ENCODE data around the gene ACTG1. TPM values are rescaled to one million over a fixed set of nuclear protein-coding genes. Genes with fewer than 3 reads are reported as not detected.

ACTG1 gene
- total and polyA plus RNA-seq, 2 of the 4 experiments (the other 2 are of a cell fraction) = 10,907 to 15,732 TPM

DNA sequence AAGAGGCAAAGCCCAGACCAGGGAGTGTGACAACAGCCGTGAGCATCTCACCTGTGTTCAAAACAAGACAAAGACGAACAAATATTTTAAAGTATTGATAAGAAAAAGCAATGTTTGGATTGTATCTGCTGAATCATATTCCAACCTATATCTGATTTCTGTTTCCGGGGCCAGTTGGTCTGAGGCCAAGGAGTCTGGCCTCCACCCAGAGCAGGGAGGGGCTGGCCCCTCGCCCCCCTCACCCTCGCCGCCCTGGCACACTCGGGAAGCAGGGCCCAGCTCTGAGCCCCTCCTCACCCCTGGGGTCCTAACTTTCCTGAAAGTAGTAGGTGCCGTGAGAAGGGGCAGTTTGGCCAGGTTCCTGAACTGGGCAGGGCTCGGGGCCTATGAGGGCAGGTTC is 48.0 kb downstream of the ACTG1 start:
- no peak overlapping the region for H3K27ac ChIP-seq (ENCODE audit: insufficient read depth, low read length)
- no peaks in the 10 kb centered on the region for H3K4me1 ChIP-seq (ENCODE audit: control insufficient read depth, insufficient read depth, low read length)
- H4K20me1 ChIP-seq (ENCODE audit: insufficient read depth, low read length) = no peaks in the 10 kb centered on the region
- H2BK15ac ChIP-seq (ENCODE audit: low read depth, low read length) = no peak overlapping the region
- POLR2A ChIA-PET (ENCODE audit: unreplicated experiment) = no interaction called here
- no peak for ATAC-seq (ENCODE audit: low read depth)
- CTCF ChIA-PET = no interaction called here
- H3K14ac ChIP-seq (replicated peaks; ENCODE audit: low read depth, low read length) = no peak overlapping the region
- no peak overlapping the region for H3K18ac ChIP-seq (ENCODE audit: low read depth, low read length)
- H3K4ac ChIP-seq (ENCODE audit: low read depth, low read length) = no peak overlapping the region
- H2AK9ac ChIP-seq (replicated peaks; ENCODE audit: low read depth, low read length, poor library complexity) = no peak overlapping the region
- no peak overlapping the region for H4K5ac ChIP-seq (ENCODE audit: low read depth, low read length)
- intact Hi-C loops (cut with micrococcal nuclease) = no loop called here
- BruUV-seq (replicated peaks) = TSS peak; percentile 57
- H2AFZ ChIP-seq (replicated peaks; ENCODE audit: low read length, poor library complexity) = no peak overlapping the region
- no peak overlapping the region for H3K9ac ChIP-seq (ENCODE audit: low read depth, low read length)
- H3K9me1 ChIP-seq (ENCODE audit: insufficient read depth, low read length) = no peaks in the 10 kb centered on the region
- H3K56ac ChIP-seq (ENCODE audit: extremely low read depth, insufficient read depth, low read length) = no peak overlapping the region
- in situ Hi-C loops (cut with MboI; ENCODE audit: low sequenced_read_pairs) = no loop called here
- no peak overlapping the region for H2BK5ac ChIP-seq (ENCODE audit: low read depth, low read length, poor library complexity, severe bottlenecking)
- no peak overlapping the region for H3K4me3 ChIP-seq (ENCODE audit: insufficient read depth, low read depth, low read length)
- no peaks in the 10 kb centered on the region for H3K27me3 ChIP-seq (ENCODE audit: control insufficient read depth, insufficient read depth, low read length)
- H3K79me1 ChIP-seq (ENCODE audit: low read depth in 1 of 2, low read length in 2 of 2) = no peaks in the 10 kb centered on the region
- WGBS, 2 experiments (ENCODE audit: extremely low coverage in 2 of 2, insufficient read length in 1 of 2) = no CpG with 5 or more reads among the region's 9 CpGs
- H4K8ac ChIP-seq (ENCODE audit: low read depth in 2 of 2, low read length in 2 of 2) = no peak overlapping the region
- H2AK5ac ChIP-seq (ENCODE audit: low read depth, low read length) = no peak overlapping the region
- H3K23ac ChIP-seq (ENCODE audit: low read depth, low read length) = no peak overlapping the region
- H3K36me3 ChIP-seq (ENCODE audit: control insufficient read depth, insufficient read depth, low read length) = peaks cover 28% of the 10 kb centered on the region
- no peak overlapping the region for H4K91ac ChIP-seq (ENCODE audit: insufficient read depth, low read depth, low read length)
- H3K4me2 ChIP-seq (ENCODE audit: low read depth, low read length) = no peak overlapping the region
- no peak for DNase-seq
- TF ChIP-seq, protein P1, sequence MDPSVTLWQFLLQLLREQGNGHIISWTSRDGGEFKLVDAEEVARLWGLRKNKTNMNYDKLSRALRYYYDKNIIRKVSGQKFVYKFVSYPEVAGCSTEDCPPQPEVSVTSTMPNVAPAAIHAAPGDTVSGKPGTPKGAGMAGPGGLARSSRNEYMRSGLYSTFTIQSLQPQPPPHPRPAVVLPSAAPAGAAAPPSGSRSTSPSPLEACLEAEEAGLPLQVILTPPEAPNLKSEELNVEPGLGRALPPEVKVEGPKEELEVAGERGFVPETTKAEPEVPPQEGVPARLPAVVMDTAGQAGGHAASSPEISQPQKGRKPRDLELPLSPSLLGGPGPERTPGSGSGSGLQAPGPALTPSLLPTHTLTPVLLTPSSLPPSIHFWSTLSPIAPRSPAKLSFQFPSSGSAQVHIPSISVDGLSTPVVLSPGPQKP (IDR thresholded peaks at IDR 0.05; ENCODE audit: borderline replicate concordance, low read depth, low read length) = no peak
- TF ChIP-seq, protein P2, sequence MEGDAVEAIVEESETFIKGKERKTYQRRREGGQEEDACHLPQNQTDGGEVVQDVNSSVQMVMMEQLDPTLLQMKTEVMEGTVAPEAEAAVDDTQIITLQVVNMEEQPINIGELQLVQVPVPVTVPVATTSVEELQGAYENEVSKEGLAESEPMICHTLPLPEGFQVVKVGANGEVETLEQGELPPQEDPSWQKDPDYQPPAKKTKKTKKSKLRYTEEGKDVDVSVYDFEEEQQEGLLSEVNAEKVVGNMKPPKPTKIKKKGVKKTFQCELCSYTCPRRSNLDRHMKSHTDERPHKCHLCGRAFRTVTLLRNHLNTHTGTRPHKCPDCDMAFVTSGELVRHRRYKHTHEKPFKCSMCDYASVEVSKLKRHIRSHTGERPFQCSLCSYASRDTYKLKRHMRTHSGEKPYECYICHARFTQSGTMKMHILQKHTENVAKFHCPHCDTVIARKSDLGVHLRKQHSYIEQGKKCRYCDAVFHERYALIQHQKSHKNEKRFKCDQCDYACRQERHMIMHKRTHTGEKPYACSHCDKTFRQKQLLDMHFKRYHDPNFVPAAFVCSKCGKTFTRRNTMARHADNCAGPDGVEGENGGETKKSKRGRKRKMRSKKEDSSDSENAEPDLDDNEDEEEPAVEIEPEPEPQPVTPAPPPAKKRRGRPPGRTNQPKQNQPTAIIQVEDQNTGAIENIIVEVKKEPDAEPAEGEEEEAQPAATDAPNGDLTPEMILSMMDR (conservative IDR thresholded peaks at IDR 0.05; ENCODE audit: low read depth, low read length) = no peak
- no peak for TF ChIP-seq MAZ (IDR thresholded peaks at IDR 0.05; ENCODE audit: borderline replicate concordance, low read depth, low read length)
- no peak for TF ChIP-seq MXI1 (IDR thresholded peaks at IDR 0.05; ENCODE audit: borderline replicate concordance, low read depth, low read length)
- no peak for TF ChIP-seq POLR2A (IDR thresholded peaks at IDR 0.05; ENCODE audit: low read depth, low read length)
- TF ChIP-seq NFE2L2 (IDR thresholded peaks at IDR 0.05; ENCODE audit: low read depth, low read length) = no peak
- TF ChIP-seq CHD1 (IDR thresholded peaks at IDR 0.05; ENCODE audit: low read depth, low read length) = no peak
- TF ChIP-seq RFX5 (IDR thresholded peaks at IDR 0.05; ENCODE audit: low read depth, low read length) = no peak
- TF ChIP-seq, protein P3, sequence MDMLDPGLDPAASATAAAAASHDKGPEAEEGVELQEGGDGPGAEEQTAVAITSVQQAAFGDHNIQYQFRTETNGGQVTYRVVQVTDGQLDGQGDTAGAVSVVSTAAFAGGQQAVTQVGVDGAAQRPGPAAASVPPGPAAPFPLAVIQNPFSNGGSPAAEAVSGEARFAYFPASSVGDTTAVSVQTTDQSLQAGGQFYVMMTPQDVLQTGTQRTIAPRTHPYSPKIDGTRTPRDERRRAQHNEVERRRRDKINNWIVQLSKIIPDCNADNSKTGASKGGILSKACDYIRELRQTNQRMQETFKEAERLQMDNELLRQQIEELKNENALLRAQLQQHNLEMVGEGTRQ (IDR thresholded peaks at IDR 0.05; ENCODE audit: low read depth, low read length) = no peak
- TF ChIP-seq BHLHE40 (IDR thresholded peaks at IDR 0.05; ENCODE audit: low read depth, low read length) = no peak
- no peak for TF ChIP-seq SMC3 (IDR thresholded peaks at IDR 0.05; ENCODE audit: low read depth, low read length)
- no peak for TF ChIP-seq MAFK (IDR thresholded peaks at IDR 0.05; ENCODE audit: low read depth, low read length)
- TF ChIP-seq CEBPB (IDR thresholded peaks at IDR 0.05; ENCODE audit: low read depth, low read length) = no peak
- no peak for TF ChIP-seq RAD21 (IDR thresholded peaks at IDR 0.05; ENCODE audit: low read length)
- no peak for TF ChIP-seq RCOR1 (IDR thresholded peaks at IDR 0.05; ENCODE audit: insufficient replicate concordance, low read length)
- no peak for TF ChIP-seq FOS (IDR thresholded peaks at IDR 0.05; ENCODE audit: low read depth, low read length)
- dilution Hi-C loops (cut with HindIII; ENCODE audit: low sequenced_read_pairs, unreplicated experiment) = no loop called here
- no peaks in the 10 kb centered on the region for H3K9me3 ChIP-seq (ENCODE audit: control insufficient read depth, insufficient read depth, low read length)
- H2BK120ac ChIP-seq (ENCODE audit: low read depth, low read length) = no peak overlapping the region
- H2BK20ac ChIP-seq (ENCODE audit: low read depth, low read length) = no peak overlapping the region
